Esophagus muscularis mucosa (tissue), 4 donors: Measurements from ENCODE around the gene ZNF48. TPM values are rescaled to one million over a fixed set of nuclear protein-coding genes. Genes with fewer than 3 reads are reported as not detected.
A peak's percentile ranks its signal among the peaks of the same experiment; 100 is the strongest.

Experiments used
- DNase-seq: peaks from one replicate; pipeline ENCODE4 v3.0.0-alpha.2; 2017; ENCODE audit errors: extremely low spot score
- H3K27ac ChIP-seq, 4 donors: fragments of 200-600 bp; sonication (generic); replicated peaks in 1 of 4; 1 replicate in 3 of 4; 2 replicates in 1 of 4; pipeline ENCODE4 v1.5.1; 2016 to 2019; ENCODE audit warnings: mild to moderate bottlenecking in 1 of 4
- H3K27me3 ChIP-seq, 4 donors: fragments of 200-600 bp; sonication (generic); one replicate each; pipeline versions ENCODE4 v1.5.1 to v1.6.0; 2016 to 2019
- H3K36me3 ChIP-seq, 4 donors: fragments of 200-600 bp; sonication (generic); one replicate each; pipeline ENCODE4 v1.5.1; 2016 to 2019
- H3K4me1 ChIP-seq, 4 donors: fragments of 200-600 bp; sonication (generic); one replicate each; pipeline ENCODE4 v1.5.1; 2016 to 2019
- H3K4me3 ChIP-seq, 4 donors: fragments of 200-600 bp; sonication (generic); 1 replicate in 2 of 4; 2 replicates in 2 of 4; pipeline ENCODE4 v1.5.1; 2016 to 2019; ENCODE audit warnings: mild to moderate bottlenecking in 4 of 4, moderate library complexity in 1 of 4
- H3K9me3 ChIP-seq, 4 donors: fragments of 200-600 bp; sonication (generic); 1 replicate in 3 of 4; 2 replicates in 1 of 4; pipeline ENCODE4 v1.5.1; 2016 to 2019
- EP300 ChIP-seq: sonication (generic); formaldehyde crosslinking; IDR thresholded peaks from one replicate; pipeline ENCODE4 v1.6.1; 2017; ENCODE audit warnings: antibody characterized with exemption
- POLR2A ChIP-seq: fragments of 450-650 bp; IDR thresholded peaks from one replicate; pipeline ENCODE4 v1.6.1; 2017; ENCODE audit warnings: antibody characterized with exemption, moderate library complexity, mild to moderate bottlenecking, low read depth
- POLR2AphosphoS5 ChIP-seq, 2 donors: sonication (generic); formaldehyde crosslinking; IDR thresholded peaks; one replicate each; pipeline ENCODE4 v1.6.1; 2017; ENCODE audit warnings: antibody characterized with exemption in 2 of 2
- WGBS: methylation state at CpG from one replicate; pipeline ENCODE4 v1.1.5; 2018; 5-methylcytosine and 5-hydroxymethylcytosine counted together
- intact Hi-C: fragments of 100-400 bp; cut with DNase I; formaldehyde crosslinking; loops from one replicate; pipeline ENCODE4 v1.15.1; 2023
- total RNA-seq, 4 donors: library from RNA; depleted of rRNA; stranded (reverse); fragments of >200 nt; gene quantifications; one replicate each; pipeline versions ENCODE4 v1.1.0 to v1.2.1, GENCODE V29; 2016
- TF ChIP-seq, protein P1 (sequence below), 3 experiments: fragments of 200-600 bp in 2 of 3; fragments of 450-650 bp in 1 of 3; sonication (generic) in 2 of 3; IDR thresholded peaks; one replicate each; pipeline ENCODE4 v1.5.1; 2017 to 2019; ENCODE audit warnings: antibody characterized with exemption in 3 of 3, mild to moderate bottlenecking in 2 of 3, moderate library complexity in 1 of 3

The ZNF48 gene
- total RNA-seq, 4 donors from 2014 or later, result 8.3 to 17.6 (median 12.8) TPM

- intact Hi-C loops, result no loop called here
- TF ChIP-seq EP300 (no peak), POLR2A (no peak), POLR2AphosphoS5 (IDR thresholded peaks at IDR 0.05) (no peak)
- TF ChIP-seq, protein P1, sequence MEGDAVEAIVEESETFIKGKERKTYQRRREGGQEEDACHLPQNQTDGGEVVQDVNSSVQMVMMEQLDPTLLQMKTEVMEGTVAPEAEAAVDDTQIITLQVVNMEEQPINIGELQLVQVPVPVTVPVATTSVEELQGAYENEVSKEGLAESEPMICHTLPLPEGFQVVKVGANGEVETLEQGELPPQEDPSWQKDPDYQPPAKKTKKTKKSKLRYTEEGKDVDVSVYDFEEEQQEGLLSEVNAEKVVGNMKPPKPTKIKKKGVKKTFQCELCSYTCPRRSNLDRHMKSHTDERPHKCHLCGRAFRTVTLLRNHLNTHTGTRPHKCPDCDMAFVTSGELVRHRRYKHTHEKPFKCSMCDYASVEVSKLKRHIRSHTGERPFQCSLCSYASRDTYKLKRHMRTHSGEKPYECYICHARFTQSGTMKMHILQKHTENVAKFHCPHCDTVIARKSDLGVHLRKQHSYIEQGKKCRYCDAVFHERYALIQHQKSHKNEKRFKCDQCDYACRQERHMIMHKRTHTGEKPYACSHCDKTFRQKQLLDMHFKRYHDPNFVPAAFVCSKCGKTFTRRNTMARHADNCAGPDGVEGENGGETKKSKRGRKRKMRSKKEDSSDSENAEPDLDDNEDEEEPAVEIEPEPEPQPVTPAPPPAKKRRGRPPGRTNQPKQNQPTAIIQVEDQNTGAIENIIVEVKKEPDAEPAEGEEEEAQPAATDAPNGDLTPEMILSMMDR (IDR thresholded peaks at IDR 0.05), result no peak
- Histone ChIP-seq H3K4me3 (peak overlapping the region; percentile 63 to 69 (median 66)), H3K27me3 (no peaks in the 10 kb centered on the region), H3K27ac (peak overlapping the region; percentile 82 to 90 (median 86)), H3K4me1 (peaks cover 4 to 20% (median 18%) of the 10 kb centered on the region in 4 donors), H3K36me3 (peaks cover 0 to 44% (median 22%) of the 10 kb centered on the region in 4 donors), H3K9me3 (no peaks in the 10 kb centered on the region)
- no peak for DNase-seq
- 67% methylated on average over 16 of the region's 18 CpGs for WGBS
Measured at GRCh38 chr16:30416624-30417528, 21.7 kb downstream of the ZNF48 start.

DNA sequence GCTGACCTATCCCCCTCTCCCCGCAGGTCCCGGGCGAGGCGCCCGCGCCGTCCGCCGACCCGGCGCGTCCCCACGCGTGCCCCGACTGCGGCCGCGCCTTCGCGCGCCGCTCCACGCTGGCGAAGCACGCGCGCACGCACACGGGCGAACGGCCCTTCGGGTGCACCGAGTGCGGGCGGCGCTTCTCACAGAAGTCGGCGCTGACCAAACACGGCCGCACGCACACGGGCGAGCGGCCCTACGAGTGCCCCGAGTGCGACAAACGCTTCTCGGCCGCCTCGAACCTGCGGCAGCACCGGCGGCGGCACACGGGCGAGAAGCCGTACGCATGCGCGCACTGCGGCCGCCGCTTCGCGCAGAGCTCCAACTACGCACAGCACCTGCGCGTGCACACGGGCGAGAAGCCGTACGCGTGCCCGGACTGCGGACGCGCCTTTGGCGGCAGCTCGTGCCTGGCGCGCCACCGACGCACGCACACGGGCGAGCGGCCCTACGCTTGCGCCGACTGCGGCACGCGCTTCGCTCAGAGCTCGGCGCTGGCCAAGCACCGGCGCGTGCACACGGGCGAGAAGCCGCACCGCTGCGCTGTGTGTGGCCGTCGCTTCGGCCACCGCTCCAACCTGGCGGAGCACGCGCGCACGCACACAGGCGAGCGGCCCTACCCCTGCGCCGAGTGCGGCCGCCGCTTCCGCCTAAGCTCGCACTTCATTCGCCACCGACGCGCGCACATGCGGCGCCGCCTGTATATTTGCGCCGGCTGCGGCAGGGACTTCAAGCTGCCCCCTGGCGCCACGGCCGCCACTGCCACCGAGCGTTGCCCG lies 22.5 kb downstream of the ZNF48 start:
- peak overlapping the region; percentile 82 to 90 (median 86) for H3K27ac ChIP-seq
- peaks cover 4 to 19% (median 18%) of the 10 kb centered on the region in 4 donors for H3K4me1 ChIP-seq
- TF ChIP-seq, protein P1 (IDR thresholded peaks at IDR 0.05), result peak; percentile 24 to 30 (median 24)
- TF ChIP-seq EP300 (no peak), POLR2A (no peak), POLR2AphosphoS5 (IDR thresholded peaks at IDR 0.05) (peak; percentile 78 to 86)
- WGBS, result under 1% methylated on average over 22 of the region's 140 CpGs
- H3K9me3 ChIP-seq, result no peaks in the 10 kb centered on the region
- intact Hi-C loops, result no loop called here
- no peak for DNase-seq
- peak overlapping the region; percentile 63 to 69 (median 66) for H3K4me3 ChIP-seq
- no peaks in the 10 kb centered on the region for H3K27me3 ChIP-seq
- H3K36me3 ChIP-seq, result peaks cover 0 to 44% (median 26%) of the 10 kb centered on the region in 4 donors

DNA sequence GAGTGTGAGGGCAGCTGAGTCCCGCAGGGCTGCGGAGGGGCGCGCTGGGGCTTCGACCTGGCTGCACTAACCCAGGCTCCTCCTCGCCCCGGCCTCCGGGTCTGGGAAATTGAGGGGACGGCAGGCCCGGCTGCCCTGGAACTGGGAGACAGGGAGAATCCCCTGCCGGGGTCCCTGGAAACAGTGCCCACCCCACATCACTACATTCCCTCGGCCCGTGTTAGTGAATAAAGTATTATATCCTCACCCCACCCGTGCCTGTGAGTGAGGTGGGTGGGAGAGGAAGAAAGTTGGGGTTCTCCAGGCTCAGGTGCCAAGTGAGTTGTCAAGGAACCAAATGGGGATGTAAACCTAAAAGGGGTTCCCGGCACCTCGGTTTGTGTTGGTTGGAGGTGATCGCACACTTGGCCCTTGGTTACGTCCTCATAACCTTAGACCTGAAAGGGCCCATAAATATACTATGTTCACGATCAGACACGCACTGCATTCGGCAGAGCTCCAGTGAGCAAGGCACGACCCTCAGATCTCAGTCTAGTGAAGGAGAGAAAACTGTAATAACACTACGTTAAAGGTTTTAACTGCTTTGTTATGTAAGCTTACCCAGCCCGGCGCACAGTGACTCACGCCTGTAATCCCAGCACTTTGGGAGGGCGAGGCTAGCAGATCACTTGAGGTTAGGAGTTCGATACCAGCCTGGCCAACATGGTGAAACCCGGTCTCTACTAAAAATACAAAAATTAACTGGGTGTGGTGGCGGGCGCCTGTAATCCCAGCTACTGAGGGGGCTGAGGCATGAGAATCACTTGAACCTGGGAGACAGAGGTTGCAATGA lies 23.3 kb downstream of the ZNF48 start:
- Histone ChIP-seq H3K27me3 (no peaks in the 10 kb centered on the region), H3K4me3 (peak overlapping the region; percentile 63 to 69 (median 66)), H3K4me1 (peaks cover 4 to 19% (median 18%) of the 10 kb centered on the region in 4 donors), H3K36me3 (peaks cover 5 to 44% (median 32%) of the 10 kb centered on the region in 4 donors), H3K9me3 (no peaks in the 10 kb centered on the region), H3K27ac (peak overlapping the region; percentile 82 to 90 (median 86))
- WGBS, result 89% methylated on average over 18 of the region's 31 CpGs
- TF ChIP-seq, protein P1 (IDR thresholded peaks at IDR 0.05), result no peak
- TF ChIP-seq EP300 (no peak), POLR2AphosphoS5 (IDR thresholded peaks at IDR 0.05) (no peak), POLR2A (no peak)
- intact Hi-C loops, result no loop called here
- no peak for DNase-seq

- intact Hi-C loops, result no loop called here
- Histone ChIP-seq H3K27ac (no peak overlapping the region), H3K4me3 (no peak overlapping the region), H3K36me3 (peaks cover 9 to 54% (median 39%) of the 10 kb centered on the region in 4 donors), H3K9me3 (no peaks in the 10 kb centered on the region), H3K27me3 (no peaks in the 10 kb centered on the region), H3K4me1 (peaks cover 4 to 19% (median 18%) of the 10 kb centered on the region in 4 donors)
- WGBS, result 74% methylated on average over 5 of the region's 5 CpGs
- no peak for DNase-seq
- TF ChIP-seq, protein P1 (IDR thresholded peaks at IDR 0.05), result no peak
- TF ChIP-seq POLR2A (no peak), POLR2AphosphoS5 (IDR thresholded peaks at IDR 0.05) (no peak), EP300 (no peak)
Measured at GRCh38 chr16:30421010-30421409, 25.8 kb downstream of the ZNF48 start.
